ENCODE data around the gene DNAH17. TPM values are rescaled to one million over a fixed set of nuclear protein-coding genes. Genes with fewer than 3 reads are reported as not detected.

The DNAH17 gene
- total and polyA plus RNA-seq, 8 donors = 0.64 to 7.2 (median 3.6) TPM

GRCh38 chr17:78387977-78388941 is 188.9 kb downstream of the DNAH17 start:
- intact Hi-C loops (cut with DNase I) = no loop called here
- H3K27ac ChIP-seq = peak overlapping the region; percentile 91 to 99
- DNase-seq = peak in 2 of 4 donors; percentile 32 to 68
- TF ChIP-seq, protein P1, sequence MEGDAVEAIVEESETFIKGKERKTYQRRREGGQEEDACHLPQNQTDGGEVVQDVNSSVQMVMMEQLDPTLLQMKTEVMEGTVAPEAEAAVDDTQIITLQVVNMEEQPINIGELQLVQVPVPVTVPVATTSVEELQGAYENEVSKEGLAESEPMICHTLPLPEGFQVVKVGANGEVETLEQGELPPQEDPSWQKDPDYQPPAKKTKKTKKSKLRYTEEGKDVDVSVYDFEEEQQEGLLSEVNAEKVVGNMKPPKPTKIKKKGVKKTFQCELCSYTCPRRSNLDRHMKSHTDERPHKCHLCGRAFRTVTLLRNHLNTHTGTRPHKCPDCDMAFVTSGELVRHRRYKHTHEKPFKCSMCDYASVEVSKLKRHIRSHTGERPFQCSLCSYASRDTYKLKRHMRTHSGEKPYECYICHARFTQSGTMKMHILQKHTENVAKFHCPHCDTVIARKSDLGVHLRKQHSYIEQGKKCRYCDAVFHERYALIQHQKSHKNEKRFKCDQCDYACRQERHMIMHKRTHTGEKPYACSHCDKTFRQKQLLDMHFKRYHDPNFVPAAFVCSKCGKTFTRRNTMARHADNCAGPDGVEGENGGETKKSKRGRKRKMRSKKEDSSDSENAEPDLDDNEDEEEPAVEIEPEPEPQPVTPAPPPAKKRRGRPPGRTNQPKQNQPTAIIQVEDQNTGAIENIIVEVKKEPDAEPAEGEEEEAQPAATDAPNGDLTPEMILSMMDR (IDR thresholded peaks at IDR 0.05) = no peak
- no peaks in the 10 kb centered on the region for H3K27me3 ChIP-seq
- ATAC-seq = peak; percentile 53
- H3K4me3 ChIP-seq = no peak overlapping the region
- H3K4me1 ChIP-seq = peaks cover 59 to 98% of the 10 kb centered on the region in 2 donors
- H3K36me3 ChIP-seq = peaks cover 0 to 28% of the 10 kb centered on the region in 2 donors
- no peaks in the 10 kb centered on the region for H3K9me3 ChIP-seq

DNA sequence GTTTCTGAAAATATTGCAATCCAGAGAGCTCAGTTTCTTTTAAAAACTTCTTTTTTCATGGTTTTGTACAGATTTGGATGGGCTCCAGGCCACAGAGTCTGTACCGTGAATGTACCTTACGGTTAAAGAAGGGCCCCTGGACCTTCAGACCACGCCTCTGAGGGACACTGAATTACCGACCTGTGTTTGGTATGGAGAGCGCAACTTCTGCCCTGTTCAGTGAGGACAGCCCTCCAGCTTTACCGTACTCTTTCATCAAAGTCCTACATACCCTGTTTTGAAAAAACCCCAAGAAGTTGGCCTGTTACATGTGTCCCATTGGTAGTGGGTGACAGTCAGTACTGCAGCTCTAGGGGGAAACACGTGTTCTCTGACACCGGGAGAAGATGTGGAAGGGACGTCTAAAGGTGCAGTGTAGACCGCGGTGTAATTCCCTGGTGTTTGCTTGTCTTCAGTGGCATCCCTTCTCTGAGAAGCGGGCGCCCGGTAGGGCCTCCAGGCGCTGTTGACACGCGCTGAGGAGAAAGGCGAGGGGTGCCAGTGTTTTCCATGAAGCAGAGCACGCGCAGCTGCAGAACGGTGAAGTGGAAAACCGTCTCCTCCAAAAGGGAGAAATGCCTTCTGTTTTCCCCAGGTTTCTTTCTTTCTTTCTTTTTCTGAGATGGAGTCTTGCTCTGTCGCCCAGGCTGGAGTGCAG is 192.6 kb downstream of the DNAH17 start:
- intact Hi-C loops (cut with DNase I) = no loop called here
- Histone ChIP-seq H3K27ac (peak overlapping the region; percentile 91 to 99), H3K4me3 (peak overlapping the region in 1 of 2 donors; percentile 16), H3K9me3 (no peaks in the 10 kb centered on the region), H3K27me3 (no peaks in the 10 kb centered on the region), H3K4me1 (peaks cover 74 to 100% of the 10 kb centered on the region in 2 donors), H3K36me3 (peaks cover 0 to 10% of the 10 kb centered on the region in 2 donors)
- TF ChIP-seq, protein P1 (IDR thresholded peaks at IDR 0.05) = no peak
- DNase-seq = peak in 1 of 4 donors; percentile 72
- no peak for ATAC-seq

GRCh38 chr17:78383725-78384471 is 193.3 kb downstream of the DNAH17 start:
- Histone ChIP-seq H3K36me3 (peaks cover 0 to 10% of the 10 kb centered on the region in 2 donors), H3K27ac (peak overlapping the region; percentile 91 to 99), H3K4me3 (peak overlapping the region in 1 of 2 donors; percentile 12), H3K4me1 (peaks cover 79 to 98% of the 10 kb centered on the region in 2 donors), H3K9me3 (no peaks in the 10 kb centered on the region), H3K27me3 (no peaks in the 10 kb centered on the region)
- peak in 2 of 4 donors; percentile 90 to 94 for DNase-seq
- TF ChIP-seq, protein P1 (IDR thresholded peaks at IDR 0.05) = no peak
- intact Hi-C loops (cut with DNase I) = no loop called here
- ATAC-seq = peak; percentile 71

DNA sequence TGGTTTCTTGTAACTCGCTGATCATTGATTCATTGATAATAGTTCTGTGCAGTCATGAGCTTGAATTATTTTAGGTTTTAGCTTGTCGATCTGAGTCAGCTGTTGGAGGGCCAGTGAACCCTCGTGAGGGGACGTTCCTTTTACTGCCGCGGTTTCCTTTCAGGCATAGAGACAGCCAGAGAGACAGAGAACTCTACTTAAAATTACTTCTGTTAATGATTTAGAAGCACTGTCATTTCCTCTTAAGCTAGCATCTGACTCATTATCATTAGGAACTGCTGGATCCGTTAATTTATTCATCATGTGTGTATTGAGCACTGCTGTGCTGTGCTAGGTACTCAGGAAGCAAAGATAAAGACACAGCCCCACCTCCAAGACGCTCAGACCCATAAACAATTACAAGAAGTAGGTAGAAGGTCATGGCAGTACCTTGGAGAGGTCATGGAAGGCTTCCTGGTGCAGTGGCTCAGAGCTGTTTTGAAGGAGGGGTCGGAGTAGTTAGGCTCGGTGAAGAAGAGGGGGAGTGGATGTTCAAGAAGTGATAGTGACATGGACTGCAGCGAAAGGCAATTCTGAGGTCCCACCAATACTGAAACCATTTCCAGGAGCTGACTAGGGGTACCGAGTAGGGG is 195.5 kb downstream of the DNAH17 start:
- intact Hi-C loops (cut with DNase I) = no loop called here
- ATAC-seq = peak; percentile 3
- peaks cover 71 to 90% of the 10 kb centered on the region in 2 donors for H3K4me1 ChIP-seq

More for the DNA sequence above, 195.5 kb downstream of the DNAH17 start:
- peak overlapping the region; percentile 94 to 99 for H3K27ac ChIP-seq
- no peaks in the 10 kb centered on the region for H3K27me3 ChIP-seq
- H3K4me3 ChIP-seq = peak overlapping the region in 1 of 2 donors; percentile 97
- DNase-seq = peak in 1 of 4 donors; percentile 5
- H3K9me3 ChIP-seq = no peaks in the 10 kb centered on the region
- TF ChIP-seq, protein P1 (IDR thresholded peaks at IDR 0.05) = no peak
- peaks cover 0 to 10% of the 10 kb centered on the region in 2 donors for H3K36me3 ChIP-seq
